Ishikawa (cell line): ENCODE data around the gene ARAP1.

Source experiments
- CEBPB ChIP-seq: IDR thresholded peaks from 2 replicates; pipeline ENCODE4 v1.6.1; 2012
- CREB1 ChIP-seq: IDR thresholded peaks from 2 replicates; pipeline ENCODE4 v1.6.1; 2012; ENCODE audit warnings: low read depth
- EGR1 ChIP-seq: IDR thresholded peaks from 2 replicates; pipeline ENCODE4 v1.6.1; 2012
- EP300 ChIP-seq: IDR thresholded peaks from 2 replicates; pipeline ENCODE4 v1.6.1; 2012; ENCODE audit warnings: borderline replicate concordance
- NFIC ChIP-seq: IDR thresholded peaks from 2 replicates; pipeline ENCODE4 v1.6.1; 2012
- RAD21 ChIP-seq: IDR thresholded peaks from 2 replicates; pipeline ENCODE4 v1.6.1; 2012; ENCODE audit warnings: low read depth
- REST ChIP-seq: IDR thresholded peaks from 2 replicates; pipeline ENCODE4 v1.6.1; 2012; ENCODE audit warnings: low read depth, mild to moderate bottlenecking
- TAF1 ChIP-seq: IDR thresholded peaks from 2 replicates; pipeline ENCODE4 v1.6.1; 2012; ENCODE audit warnings: low read depth, mild to moderate bottlenecking
- YY1 ChIP-seq: IDR thresholded peaks from 2 replicates; pipeline ENCODE4 v1.6.1; 2012; ENCODE audit warnings: low read depth
- ZBTB7A ChIP-seq: IDR thresholded peaks from 2 replicates; pipeline ENCODE4 v1.6.1; 2012; ENCODE audit warnings: low read depth

- TF ChIP-seq EP300 (no peak), NFIC (no peak), REST (no peak), CREB1 (no peak), EGR1 (no peak), TAF1 (no peak), CEBPB (no peak), RAD21 (no peak), YY1 (no peak), ZBTB7A (no peak)
Measured at GRCh38 chr11:72732329-72732728, 19.9 kb downstream of the ARAP1 start.
